Right lobe of liver (tissue), 6 donors: ENCODE data around the gene HABP4. TPM values are rescaled to one million over a fixed set of nuclear protein-coding genes. Genes with fewer than 3 reads are reported as not detected.

Experiments
- ATAC-seq, 4 donors: fragments of 200-7000 bp; cut with Tn5 transposase; one replicate each; pipeline ENCODE4 v1.9.1; 2020; ENCODE audit warnings: mild to moderate bottlenecking in 4 of 4, moderate library complexity in 4 of 4
- DNase-seq, 3 donors: peaks; one replicate each; pipeline ENCODE4 v3.0.0-alpha.2; 2020
- H3K27ac ChIP-seq, 3 donors: fragments of 200-600 bp; one replicate each; pipeline ENCODE4 v1.8.0; 2022
- H3K27me3 ChIP-seq, 2 donors: fragments of 200-600 bp; one replicate each; pipeline ENCODE4 v1.8.0; 2022
- H3K36me3 ChIP-seq, 4 donors: fragments of 200-600 bp; sonication (generic) in 1 of 4; one replicate each; pipeline versions ENCODE4 v1.5.1 to v1.8.0; 2017 to 2022; ENCODE audit warnings: control low read depth in 1 of 4
- H3K4me1 ChIP-seq, 4 donors: fragments of 200-600 bp; sonication (generic) in 1 of 4; one replicate each; pipeline versions ENCODE4 v1.5.1 to v1.8.0; 2017 to 2022; ENCODE audit warnings: control low read depth in 1 of 4
- H3K4me3 ChIP-seq, 3 donors: fragments of 200-600 bp; one replicate each; pipeline ENCODE4 v1.8.0; 2022
- H3K9me3 ChIP-seq, 4 donors: fragments of 200-600 bp; sonication (generic) in 1 of 4; one replicate each; pipeline versions ENCODE4 v1.5.1 to v1.8.0; 2017 to 2022; ENCODE audit warnings: control low read depth in 1 of 4
- CTCF ChIP-seq, 4 donors: fragments of 200-600 bp in 3 of 4; fragments of 450-650 bp in 1 of 4; IDR thresholded peaks; one replicate each; pipeline versions ENCODE4 v1.5.1 to v1.8.0; 2016 to 2022; ENCODE audit warnings: antibody characterized with exemption in 4 of 4, mild to moderate bottlenecking in 2 of 4
- POLR2A ChIP-seq: fragments of 450-650 bp; IDR thresholded peaks from one replicate; pipeline ENCODE4 v1.6.1; 2017; ENCODE audit warnings: antibody characterized with exemption, mild to moderate bottlenecking
- WGBS: methylation state at CpG from one replicate; pipeline ENCODE4 v1.1.6; 2018; ENCODE audit warnings: low coverage, low lambda C conversion rate; ENCODE audit not compliant: insufficient coverage; ENCODE audit errors: missing lambda C conversion rate; 5-methylcytosine and 5-hydroxymethylcytosine counted together
- intact Hi-C, 2 donors: fragments of 100-400 bp; cut with DNase I; formaldehyde crosslinking; loops; one replicate each; pipeline versions ENCODE4 v1.11.2 to v1.14.1; 2022
- total RNA-seq, 6 experiments: library from RNA; depleted of rRNA in 2 of 6; stranded (reverse); fragments of >200 nt in 2 of 6; fragmentation: NEBNext Ultra II Directional in 3 of 6; extraction: Animal tissue kit (Norgen Biotek cat#: 25700) in 3 of 6; gene quantifications; one replicate each; pipeline versions ENCODE4 v1.1.0 to v1.2.4, GENCODE V29; 2016 to 2023
- donor health status: DM: no; HTN: yes; CAD: no.
- donor health status: DM: no; HTN: no; CAD: no.
- donor health status: DM: no; HTN: no; CAD: no.
- donor health status: DM: no; HTN: yes; CAD: no.
- donor health status: DM: no; HTN: yes; CAD: no.

The HABP4 gene
- total RNA-seq, 6 experiments from 2014 or later, result 1.4 to 6.2 (median 4.7) TPM

- ATAC-seq (no peak), DNase-seq (no peak)
- intact Hi-C loops, result no loop called here
Measured at GRCh38 chr9:96423322-96423984, 26.5 kb upstream of the HABP4 start.

GRCh38 chr9:96423985-96424336, 26.0 kb upstream of the HABP4 start:
- Histone ChIP-seq H3K27me3 (no peaks in the 10 kb centered on the region), H3K4me1 (peaks cover 0 to 21% (median 11%) of the 10 kb centered on the region in 4 donors), H3K36me3 (no peaks in the 10 kb centered on the region), H3K9me3 (no peaks in the 10 kb centered on the region), H3K27ac (no peak overlapping the region), H3K4me3 (no peak overlapping the region)
- DNase-seq, result no peak
- TF ChIP-seq POLR2A, result no peak
- no peak for TF ChIP-seq CTCF (IDR thresholded peaks at IDR 0.05)
- 86% methylated on average over 4 of the region's 6 CpGs for WGBS
- intact Hi-C loops, result no loop called here
- no peak for ATAC-seq

More at GRCh38 chr9:96423322-96423984, 26.5 kb upstream of the HABP4 start:
- Histone ChIP-seq H3K27me3 (no peaks in the 10 kb centered on the region), H3K4me1 (peaks cover 0 to 21% (median 11%) of the 10 kb centered on the region in 4 donors), H3K4me3 (no peak overlapping the region), H3K27ac (no peak overlapping the region), H3K9me3 (no peaks in the 10 kb centered on the region), H3K36me3 (no peaks in the 10 kb centered on the region)
- WGBS, result 100% methylated on average over 3 of the region's 8 CpGs
- TF ChIP-seq CTCF (IDR thresholded peaks at IDR 0.05), result no peak
- no peak for TF ChIP-seq POLR2A

GRCh38 chr9:96425500-96426169, 24.3 kb upstream of the HABP4 start:
- Histone ChIP-seq H3K9me3 (no peaks in the 10 kb centered on the region), H3K4me3 (no peak overlapping the region), H3K27ac (no peak overlapping the region), H3K27me3 (no peaks in the 10 kb centered on the region), H3K36me3 (no peaks in the 10 kb centered on the region), H3K4me1 (peaks cover 0 to 10% (median 6%) of the 10 kb centered on the region in 4 donors)
- TF ChIP-seq CTCF (IDR thresholded peaks at IDR 0.05) (no peak), POLR2A (no peak)
- 67% methylated on average over 4 of the region's 4 CpGs for WGBS
- intact Hi-C loops, result no loop called here
- ATAC-seq, result peak in 1 of 4 donors; percentile 22
- DNase-seq, result no peak

GRCh38 chr9:96429732-96430131, 20.2 kb upstream of the HABP4 start:
- no peaks in the 10 kb centered on the region for H3K4me1 ChIP-seq
- DNase-seq, result no peak
- H3K4me3 ChIP-seq, result no peak overlapping the region
- no peaks in the 10 kb centered on the region for H3K9me3 ChIP-seq
- no peak overlapping the region for H3K27ac ChIP-seq
- H3K27me3 ChIP-seq, result no peaks in the 10 kb centered on the region
- no peak for ATAC-seq
- intact Hi-C loops, result no loop called here
- H3K36me3 ChIP-seq, result no peaks in the 10 kb centered on the region
- TF ChIP-seq POLR2A (no peak), CTCF (IDR thresholded peaks at IDR 0.05) (no peak)
